Ovary (tissue), 9 donors: ENCODE data around the gene MAPK7. TPM values are rescaled to one million over a fixed set of nuclear protein-coding genes. Genes with fewer than 3 reads are reported as not detected.

ENCODE experiments used
- DNase-seq, 5 donors: peaks; one replicate each; pipeline ENCODE4 v3.0.0-alpha.2; 2019 to 2020
- H3K27ac ChIP-seq, 2 donors: fragments of 200-600 bp; one replicate each; pipeline versions ENCODE4 v1.5.1 to v1.8.0; 2019 to 2022
- H3K27me3 ChIP-seq: fragments of 200-600 bp; one replicate; pipeline ENCODE4 v1.8.0; 2022
- H3K36me3 ChIP-seq: fragments of 200-600 bp; sonication (generic); one replicate; pipeline ENCODE4 v1.5.1; 2019
- H3K4me1 ChIP-seq: one replicate; pipeline ENCODE4 v1.8.1; 2013; ENCODE audit warnings: mild to moderate bottlenecking, moderate library complexity; ENCODE audit not compliant: insufficient read depth
- H3K4me3 ChIP-seq: fragments of 200-600 bp; sonication (generic); one replicate; pipeline ENCODE4 v1.5.1; 2017
- H3K9me3 ChIP-seq, 2 donors: fragments of 200-600 bp in 1 of 2; sonication (generic) in 1 of 2; one replicate each; pipeline versions ENCODE4 v1.5.1 to v1.8.1; 2013 to 2019; ENCODE audit warnings: mild to moderate bottlenecking in 1 of 2, moderate library complexity in 1 of 2
- CTCF ChIP-seq, 3 donors: fragments of 450-650 bp in 2 of 3; fragments of 200-600 bp in 1 of 3; IDR thresholded peaks; one replicate each; pipeline versions ENCODE4 v1.5.1 to v1.8.0; 2016 to 2022; ENCODE audit warnings: antibody characterized with exemption in 3 of 3, mild to moderate bottlenecking in 1 of 3
- EP300 ChIP-seq: sonication (generic); formaldehyde crosslinking; IDR thresholded peaks from one replicate; pipeline ENCODE4 v1.6.1; 2017; ENCODE audit warnings: antibody characterized with exemption
- POLR2A ChIP-seq: fragments of 450-650 bp; IDR thresholded peaks from one replicate; pipeline ENCODE4 v1.6.1; 2017; ENCODE audit warnings: antibody characterized with exemption, mild to moderate bottlenecking, moderate library complexity
- WGBS, 3 donors: extraction: QIAGEN DNeasy Blood & Tissue Kit in 1 of 3; methylation state at CpG; one replicate each; pipeline versions ENCODE4 v1.1.5 to v1.1.7; 2013 to 2017; 5-methylcytosine and 5-hydroxymethylcytosine counted together
- intact Hi-C, 4 donors: fragments of 100-400 bp; cut with DNase I; formaldehyde crosslinking; loops; one replicate each; pipeline versions ENCODE4 v1.11.0 to v1.15.1; 2022 to 2023
- polyA plus RNA-seq, 2 donors: library from polyadenylated mRNA; stranded (reverse); fragments of 200-250 nt in 1 of 2; fragments of 350-450 nt in 1 of 2; fragmentation: Illumina TruSeq in 1 of 2; extraction: RNeasy Lipid Tissue Mini Kit (QIAGEN cat#74804) in 1 of 2; gene quantifications; one replicate each; pipeline ENCODE4 v1.2.3, GENCODE V29; 2013 to 2014
- total RNA-seq, 7 donors: library from RNA; depleted of rRNA in 2 of 7; stranded (reverse); fragments of >200 nt in 2 of 7; fragmentation: NEBNext Ultra II Directional in 3 of 7; extraction: Animal tissue kit (Norgen Biotek cat#: 25700) in 3 of 7; gene quantifications; one replicate each; pipeline versions ENCODE4 v1.1.0 to v1.2.4, GENCODE V29; 2016 to 2023
- donor health status: DM: no; HTN: no; CAD: no; lungs with moderate emphysema.
- donor health status: DM: no; HTN: no; CAD: no.
- donor health status: Bipolar disorder and iron deficiency.
- donor health status: DM: yes; HTN: yes; CAD: no.
- donor health status: DM: no; HTN: no; CAD: no.
- donor health status: DM: yes; HTN: yes; CAD: no.

MAPK7 gene
- total and polyA plus RNA-seq, 9 donors = 14.3 to 74.6 (median 39.3) TPM

GRCh38 chr17:19401321-19402010, 23.2 kb downstream of the MAPK7 start:
- 85 to 88% (median 85%) methylated on average over 8 of the region's 8 CpGs for WGBS, 3 donors
- intact Hi-C loops = no loop called here
- H3K27ac ChIP-seq = no peak overlapping the region

GRCh38 chr17:19402171-19402570, 23.9 kb downstream of the MAPK7 start:
- Histone ChIP-seq H3K4me3 (no peak overlapping the region), H3K36me3 (no peaks in the 10 kb centered on the region), H3K4me1 (peaks cover 4% of the 10 kb centered on the region), H3K27me3 (no peaks in the 10 kb centered on the region), H3K9me3 (no peaks in the 10 kb centered on the region), H3K27ac (no peak overlapping the region)
- intact Hi-C loops = no loop called here
- DNase-seq = no peak
- no peak for TF ChIP-seq EP300
- 77 to 83% (median 81%) methylated on average over 1 of the region's 1 CpG for WGBS, 3 donors

More at GRCh38 chr17:19401321-19402010, 23.2 kb downstream of the MAPK7 start:
- TF ChIP-seq EP300 (no peak), POLR2A (no peak), CTCF (IDR thresholded peaks at IDR 0.05) (no peak)
- Histone ChIP-seq H3K4me1 (peaks cover 4% of the 10 kb centered on the region), H3K9me3 (no peaks in the 10 kb centered on the region), H3K36me3 (no peaks in the 10 kb centered on the region), H3K27me3 (no peaks in the 10 kb centered on the region), H3K4me3 (no peak overlapping the region)
- DNase-seq = no peak

- 90 to 96% (median 93%) methylated on average over 4 of the region's 4 CpGs for WGBS, 3 donors
- H3K27me3 ChIP-seq = no peaks in the 10 kb centered on the region
- H3K4me3 ChIP-seq = no peak overlapping the region
- H3K36me3 ChIP-seq = no peaks in the 10 kb centered on the region
- H3K9me3 ChIP-seq = no peaks in the 10 kb centered on the region
- H3K27ac ChIP-seq = no peak overlapping the region
- peaks cover 4% of the 10 kb centered on the region for H3K4me1 ChIP-seq
- intact Hi-C loops = no loop called here
- DNase-seq = no peak
- no peak for TF ChIP-seq EP300
- no peak for TF ChIP-seq CTCF (IDR thresholded peaks at IDR 0.05)
- TF ChIP-seq POLR2A = no peak
Measured at GRCh38 chr17:19403021-19403420, 24.7 kb downstream of the MAPK7 start.

DNA sequence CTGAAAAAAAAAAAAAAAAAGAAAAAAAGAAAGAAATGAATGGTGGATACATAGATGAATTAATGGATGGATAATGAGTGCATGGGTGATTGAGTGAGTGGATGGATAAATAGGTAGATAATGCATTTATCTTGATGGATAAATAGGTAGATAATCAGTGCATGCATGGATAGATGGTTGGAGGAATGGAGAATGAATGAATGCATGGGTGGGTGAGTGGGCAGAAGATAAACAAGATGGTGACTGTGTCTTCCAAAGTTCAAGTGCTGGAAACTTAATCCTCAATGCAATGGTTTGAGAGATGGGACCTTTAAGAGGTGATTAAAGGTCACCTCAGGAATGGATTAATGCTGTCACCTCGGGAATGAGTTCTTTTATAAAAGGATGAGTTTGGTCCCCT, 26.0 kb downstream of the MAPK7 start:
- H3K27me3 ChIP-seq = no peaks in the 10 kb centered on the region
- H3K9me3 ChIP-seq = no peaks in the 10 kb centered on the region
- peaks cover 3% of the 10 kb centered on the region for H3K4me1 ChIP-seq
- no peak for TF ChIP-seq EP300
- 72 to 84% (median 75%) methylated on average over 1 of the region's 1 CpG for WGBS, 3 donors
- no peaks in the 10 kb centered on the region for H3K36me3 ChIP-seq
- no peak for DNase-seq
- intact Hi-C loops = no loop called here
- no peak overlapping the region for H3K4me3 ChIP-seq
- H3K27ac ChIP-seq = no peak overlapping the region

DNA sequence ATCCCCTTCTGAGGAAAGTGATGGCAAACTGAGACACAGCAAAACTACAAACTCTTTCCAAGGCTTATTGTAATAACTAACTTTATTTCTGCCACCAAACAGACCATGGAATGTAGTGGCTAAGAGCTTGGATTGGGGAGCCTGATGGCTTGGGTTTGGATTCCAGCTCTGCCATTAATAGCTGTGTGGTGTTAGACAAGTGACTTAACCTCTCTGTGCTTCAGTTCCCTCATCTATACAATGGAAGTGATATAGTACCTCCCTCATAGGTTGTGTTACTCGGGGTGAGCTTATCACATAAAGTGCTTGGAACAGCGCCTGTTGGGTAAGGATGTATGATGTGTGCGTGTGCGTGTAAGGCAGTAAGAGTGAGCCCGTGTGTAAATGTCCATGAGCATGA, 26.8 kb downstream of the MAPK7 start:
- H3K27ac ChIP-seq = no peak overlapping the region
- TF ChIP-seq POLR2A = no peak
- no peak for TF ChIP-seq EP300
- no peak for TF ChIP-seq CTCF (IDR thresholded peaks at IDR 0.05)
- H3K4me1 ChIP-seq = no peaks in the 10 kb centered on the region
- H3K27me3 ChIP-seq = no peaks in the 10 kb centered on the region
- H3K4me3 ChIP-seq = no peak overlapping the region
- WGBS, 3 donors = 73 to 89% (median 88%) methylated on average over 5 of the region's 5 CpGs
- intact Hi-C loops = no loop called here
- no peaks in the 10 kb centered on the region for H3K9me3 ChIP-seq
- DNase-seq = no peak
- no peaks in the 10 kb centered on the region for H3K36me3 ChIP-seq
